Stimulated activated CD8-positive, alpha-beta memory T cell treated with anti-CD3 and anti-CD28 coated beads, Interleukin-12 subunit alpha, Interleukin-12 subunit beta, amount 100 ng/mL, for 24 hours (primary cell): ENCODE data around the gene LENG9.
A peak's percentile ranks its signal among the peaks of the same experiment; 100 is the strongest.
"Not testable (repeated sequence)": the region's sequence is repeated elsewhere in the genome, so short reads cannot be mapped to it uniquely, and the experiment has no call there.

ENCODE experiments used
- DNase-seq: peaks from one replicate; pipeline ENCODE4 v3.0.0-alpha.2; 2020; ENCODE audit errors: extremely low read depth

LENG9 gene

DNA sequence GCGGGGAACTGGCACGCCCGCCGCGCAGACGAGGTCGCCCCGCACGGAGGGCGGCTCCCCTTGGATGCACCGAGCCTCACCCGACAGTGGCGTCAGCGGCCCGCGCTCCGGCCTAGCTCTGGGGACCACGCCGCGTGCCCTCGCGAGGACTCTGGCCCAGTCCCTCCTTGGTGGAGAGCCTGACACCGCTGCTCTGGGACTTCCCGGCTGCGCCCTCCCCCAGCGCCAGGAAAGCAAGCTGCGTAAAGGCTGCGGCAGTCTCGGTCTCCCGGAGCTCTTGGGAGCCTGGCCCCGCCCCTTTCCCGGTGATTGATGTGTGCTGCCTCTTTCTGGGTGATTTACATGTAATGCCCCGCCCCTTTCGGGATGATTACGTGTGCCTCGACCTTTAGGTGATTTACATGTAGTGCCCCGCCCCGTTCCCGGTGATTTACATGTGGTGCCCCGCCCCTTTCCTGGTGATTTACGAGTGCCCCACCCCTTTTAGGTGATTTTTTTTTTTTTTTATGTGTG, at the start of gene LENG9:
LENG9 (minus strand) TSS at position 248 of the 513 bp plus-strand sequence. CDS start 252 bp downstream, outside the sequence.
- peak; percentile 91 for DNase-seq

DNA sequence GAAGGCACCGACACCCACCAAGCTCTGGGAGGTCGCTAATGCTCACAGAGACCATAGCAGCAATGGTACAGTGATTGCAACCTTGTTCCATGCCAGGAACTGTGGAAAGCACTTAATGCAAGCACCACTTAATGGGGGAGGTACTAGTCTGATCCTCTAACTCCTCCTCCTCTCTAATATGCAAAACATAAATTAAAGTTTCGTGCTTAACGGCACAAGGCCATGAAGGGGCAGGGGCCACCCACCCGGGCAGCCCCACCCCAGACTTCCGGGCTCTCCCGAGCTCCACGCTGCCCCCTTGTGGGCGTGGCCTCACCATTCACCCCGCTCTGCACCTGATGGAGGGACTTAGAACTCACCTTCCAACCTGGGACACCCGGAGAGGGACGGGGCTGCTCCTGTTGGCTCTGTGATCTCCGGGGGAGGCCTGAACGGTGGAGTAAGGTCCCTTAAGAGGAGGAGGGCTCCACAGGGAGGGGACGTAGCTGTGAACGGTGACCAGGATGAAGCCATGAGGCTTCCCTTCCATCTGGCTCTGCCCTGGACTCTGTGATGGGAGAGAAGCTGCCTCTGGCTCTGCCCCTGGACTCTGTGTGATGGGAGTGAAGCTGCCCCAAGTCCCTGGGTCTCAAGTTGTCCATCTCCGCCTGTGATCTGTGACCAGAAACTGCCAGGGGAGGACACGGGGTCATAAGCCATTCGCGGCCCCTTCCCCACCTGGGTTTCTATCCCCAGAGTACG, 45.8 kb upstream of the LENG9 start:
- DNase-seq, result not testable (repeated sequence)

DNA sequence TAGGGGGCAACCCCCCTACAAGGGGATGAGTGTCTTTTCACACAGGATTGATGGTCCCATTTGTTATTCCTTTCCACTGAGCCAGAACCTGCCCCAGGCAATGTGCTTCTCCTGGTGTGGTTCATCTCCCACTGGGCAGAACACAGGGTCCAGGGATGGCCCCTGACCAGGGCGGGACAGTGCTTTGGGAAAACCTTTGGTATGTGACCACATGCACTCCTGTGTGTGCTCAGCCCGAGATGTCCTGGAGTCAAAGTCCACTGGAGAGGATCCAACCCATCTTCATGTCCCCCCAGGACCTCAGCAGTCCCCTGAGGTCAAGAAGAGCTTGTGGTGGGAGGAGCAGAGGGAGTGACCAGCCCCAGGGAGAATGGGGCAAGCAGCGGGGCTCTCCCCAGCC, 44.9 kb upstream of the LENG9 start:
- DNase-seq, result not testable (repeated sequence)

DNA sequence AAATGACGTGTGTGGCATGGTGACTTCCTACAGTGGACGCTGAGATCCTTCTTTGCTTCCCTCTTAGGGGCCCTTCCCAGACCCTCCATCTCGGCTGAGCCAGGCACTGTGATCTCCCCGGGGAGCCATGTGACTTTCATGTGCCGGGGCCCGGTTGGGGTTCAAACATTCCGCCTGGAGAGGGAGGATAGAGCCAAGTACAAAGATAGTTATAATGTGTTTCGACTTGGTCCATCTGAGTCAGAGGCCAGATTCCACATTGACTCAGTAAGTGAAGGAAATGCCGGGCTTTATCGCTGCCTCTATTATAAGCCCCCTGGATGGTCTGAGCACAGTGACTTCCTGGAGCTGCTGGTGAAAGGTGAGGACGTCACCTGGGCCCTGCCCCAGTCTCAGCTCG, 44.2 kb upstream of the LENG9 start:
- no peak for DNase-seq

DNA sequence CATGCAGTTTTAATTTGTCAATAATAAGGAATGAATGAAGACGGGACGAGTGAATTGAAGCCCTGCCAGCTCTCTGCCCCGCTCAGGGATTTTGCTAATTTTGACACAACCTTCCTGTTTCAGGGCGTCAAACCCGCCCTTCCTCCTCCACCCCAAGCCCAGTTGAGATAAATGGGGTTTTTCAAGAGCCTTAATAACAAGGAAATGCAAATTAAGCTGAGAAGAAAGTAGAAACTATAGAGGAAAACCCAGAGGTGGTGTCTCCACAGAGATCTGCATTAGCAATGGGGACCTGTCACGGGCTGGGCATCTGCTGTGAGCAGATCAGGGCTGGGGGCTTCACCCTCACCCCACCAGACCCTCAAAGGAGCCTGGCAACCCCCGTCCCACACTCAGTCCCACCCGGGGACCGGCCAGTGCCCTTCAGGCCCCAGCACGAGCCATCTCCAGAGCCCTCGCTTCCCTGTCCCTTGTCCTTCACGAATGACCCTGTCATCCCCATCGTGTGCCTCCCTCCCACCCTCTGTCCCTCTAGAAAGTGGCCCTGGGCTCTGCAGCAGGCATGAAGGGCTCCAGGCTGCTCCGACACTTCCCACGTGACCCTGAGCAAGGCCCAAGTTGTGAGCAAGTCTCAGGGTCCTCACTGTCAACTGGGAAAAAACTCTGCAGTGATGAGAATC, 43.6 kb upstream of the LENG9 start:
- not testable (repeated sequence) for DNase-seq

DNA sequence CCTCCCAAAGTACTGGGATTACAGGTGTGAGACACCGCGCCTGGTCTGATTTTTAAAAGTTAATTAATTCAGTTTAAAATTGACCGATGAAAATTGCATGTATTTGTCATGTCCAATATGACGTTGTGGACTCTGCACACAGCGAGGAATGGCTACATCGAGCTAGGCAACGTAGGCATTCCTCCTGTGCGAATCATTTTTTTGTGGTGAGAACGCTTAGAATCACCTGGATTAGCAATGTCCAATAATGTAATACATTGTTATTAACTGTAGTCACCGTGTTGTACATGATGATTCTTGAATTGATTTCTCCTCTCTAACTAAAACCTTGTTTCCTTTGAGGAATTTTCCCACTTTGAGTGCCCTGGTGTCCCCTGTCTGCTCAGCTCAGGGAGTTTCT, 42.5 kb upstream of the LENG9 start:
- DNase-seq, result no peak

DNA sequence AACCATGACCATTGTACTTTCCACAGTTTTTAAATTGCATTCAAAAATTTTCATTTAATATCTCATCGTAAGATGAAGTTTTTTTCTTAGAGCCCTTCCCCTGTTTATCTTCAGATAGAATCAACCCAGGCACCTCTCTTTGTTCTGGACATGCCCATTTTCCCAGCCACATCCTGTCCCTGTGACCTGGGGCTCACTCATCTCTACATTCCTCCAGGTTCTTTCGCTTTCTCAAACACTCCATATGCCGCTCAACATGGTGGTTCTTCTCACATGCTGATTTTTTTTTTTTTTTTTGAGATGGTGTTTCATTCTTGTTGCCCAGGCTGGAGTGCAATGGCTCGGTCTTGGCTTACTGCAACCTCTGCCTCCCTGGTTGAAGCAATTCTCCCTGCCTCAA, 42.0 kb upstream of the LENG9 start:
- not testable (repeated sequence) for DNase-seq

DNA sequence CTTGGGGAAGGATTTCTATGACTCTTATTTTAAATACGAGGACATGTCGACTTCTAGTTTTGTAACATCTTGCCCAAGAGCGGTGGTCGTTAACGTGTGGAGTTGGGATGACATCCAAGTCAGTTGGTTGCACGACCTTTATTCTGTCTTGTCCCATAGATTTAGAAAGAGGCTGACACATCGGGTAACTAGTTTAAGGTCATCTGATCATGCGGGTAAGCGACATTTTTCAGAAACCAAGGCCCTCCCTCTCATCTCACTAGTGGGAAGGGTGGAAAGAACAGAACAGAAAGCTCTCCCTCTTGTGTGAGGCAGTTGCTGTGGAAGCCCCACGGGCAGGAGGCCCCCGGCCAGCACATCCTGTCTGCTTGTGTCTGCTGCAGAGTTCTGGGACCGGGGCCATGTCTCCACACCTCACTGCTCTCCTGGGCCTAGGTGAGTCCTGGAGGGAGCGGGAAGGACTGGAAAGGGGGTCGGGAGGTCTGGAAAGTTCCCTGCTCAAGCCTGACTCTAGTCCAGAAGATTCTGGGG, 39.0 kb upstream of the LENG9 start, which contains the start of gene LAIR2:
LAIR2 (plus strand) TSS at position 314 of the 531 bp plus-strand sequence; CDS start at position 402, 88 bp downstream.
- no peak for DNase-seq

DNA sequence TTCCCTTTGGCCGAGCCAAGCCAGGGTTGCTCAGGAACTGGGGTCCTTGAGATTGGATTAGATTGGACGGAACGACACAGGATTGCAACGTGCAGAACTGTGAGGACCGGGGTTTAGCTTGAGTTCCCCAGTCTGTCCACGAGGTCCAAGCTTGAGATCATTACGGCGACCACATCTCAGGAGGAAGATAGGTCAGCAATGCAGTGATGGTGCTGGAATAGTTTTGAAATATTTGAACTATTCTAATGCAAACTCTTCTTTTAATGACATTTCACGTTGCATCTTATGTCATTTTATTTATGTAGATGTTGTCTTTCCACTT, 34.8 kb upstream of the LENG9 start:
- DNase-seq, result not testable (repeated sequence)

DNA sequence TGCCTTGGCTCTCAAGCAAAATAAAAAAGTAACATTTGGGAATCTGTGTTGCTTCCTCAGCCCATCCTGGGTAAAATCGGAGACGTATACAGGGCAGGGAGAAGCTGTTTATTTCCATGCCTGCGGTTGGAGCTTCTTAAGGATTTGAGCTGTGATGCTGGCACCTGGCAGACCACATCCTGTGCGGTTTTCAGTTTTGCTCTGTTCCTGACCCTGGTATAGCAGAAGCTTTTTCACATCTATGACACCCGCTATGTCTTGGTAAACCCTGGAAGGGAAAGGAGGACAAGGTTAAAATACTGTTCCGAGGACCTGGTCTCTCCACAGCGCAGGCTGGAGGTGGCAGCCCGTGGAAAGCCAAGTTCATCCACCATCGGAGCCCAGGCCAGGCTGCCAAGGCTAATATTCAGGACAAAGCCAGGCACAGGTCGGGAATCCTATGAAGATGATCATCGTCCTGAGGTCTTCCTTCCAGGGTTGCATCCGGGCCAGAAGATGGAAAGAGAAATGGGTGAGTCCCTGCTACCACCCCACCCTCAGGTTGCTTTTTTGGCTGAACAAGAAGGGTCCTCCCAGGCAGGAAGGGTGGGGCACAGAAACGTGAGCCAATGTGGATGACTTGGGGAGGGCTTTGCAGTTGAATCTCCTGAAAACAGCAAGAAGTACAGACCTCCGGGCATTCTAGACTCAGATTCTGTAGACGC, 34.3 kb upstream of the LENG9 start:
- not testable (repeated sequence) for DNase-seq

DNA sequence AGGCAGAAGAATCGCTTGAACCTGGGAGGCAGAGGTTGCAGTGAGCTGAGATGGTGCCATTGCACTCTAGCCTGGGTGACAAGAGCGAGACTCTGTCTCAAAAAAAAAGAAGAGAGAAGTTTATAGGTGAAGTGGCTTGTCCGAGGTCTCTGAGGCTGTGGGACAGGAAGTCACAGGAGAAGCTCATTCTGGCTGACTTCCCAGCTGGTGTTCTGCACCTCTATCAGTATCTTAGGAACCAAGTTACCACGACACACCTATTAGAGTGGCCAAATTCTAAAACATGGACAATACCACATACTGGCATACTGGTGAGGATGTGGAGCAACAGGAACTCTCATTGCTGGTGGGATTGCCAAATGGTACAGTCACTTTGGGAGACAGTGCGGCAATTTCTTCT, 31.7 kb upstream of the LENG9 start:
- DNase-seq, result not testable (repeated sequence)

DNA sequence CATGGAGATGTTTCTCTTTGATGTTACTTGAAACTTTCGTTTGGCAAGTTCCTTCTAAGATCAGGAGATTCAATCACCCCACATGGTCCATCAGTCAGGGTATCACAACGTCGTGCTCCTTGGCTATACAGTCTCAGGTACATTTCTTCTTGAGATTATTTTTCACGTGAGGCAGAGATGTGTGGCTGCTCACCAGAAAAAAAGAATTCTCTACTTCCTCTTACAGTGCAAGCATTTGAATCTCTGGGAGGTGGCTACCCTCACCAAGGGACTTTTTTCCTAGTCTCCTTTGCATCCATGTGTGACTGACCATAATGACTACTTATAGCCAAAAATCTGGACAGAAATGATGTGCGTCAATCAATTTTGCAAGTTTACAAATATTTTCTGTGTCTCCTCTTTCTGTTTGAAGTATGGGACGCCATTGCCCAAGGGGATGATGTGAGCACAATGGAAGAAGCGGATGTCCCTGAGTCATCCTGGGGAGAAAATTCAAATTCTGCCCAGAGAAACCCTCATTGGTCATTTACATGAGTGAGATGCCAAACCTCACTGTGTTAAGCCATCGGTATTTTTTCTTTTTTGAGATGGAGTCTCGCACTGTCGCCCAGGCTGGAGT, 30.5 kb upstream of the LENG9 start:
- DNase-seq, result no peak

DNA sequence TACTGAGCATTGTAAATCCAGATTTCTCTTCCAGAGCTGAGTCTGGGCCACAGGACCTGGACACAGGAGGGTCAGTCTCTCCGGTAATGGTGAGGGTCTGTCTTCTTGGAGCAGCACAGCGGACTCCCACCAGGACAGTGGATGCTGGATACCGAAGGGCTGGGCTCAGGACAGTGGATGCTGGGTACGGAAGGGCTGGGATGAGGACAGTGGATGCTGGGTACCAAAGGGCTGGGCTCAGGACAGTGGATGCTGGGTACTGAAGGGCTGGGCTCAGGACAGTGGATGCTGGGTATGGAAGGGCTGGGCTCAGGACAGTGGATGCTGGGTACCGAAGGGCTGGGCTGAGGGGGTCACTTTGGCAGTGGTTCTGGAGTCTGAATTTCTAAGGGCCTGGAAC, 29.5 kb upstream of the LENG9 start:
- DNase-seq, result not testable (repeated sequence)

DNA sequence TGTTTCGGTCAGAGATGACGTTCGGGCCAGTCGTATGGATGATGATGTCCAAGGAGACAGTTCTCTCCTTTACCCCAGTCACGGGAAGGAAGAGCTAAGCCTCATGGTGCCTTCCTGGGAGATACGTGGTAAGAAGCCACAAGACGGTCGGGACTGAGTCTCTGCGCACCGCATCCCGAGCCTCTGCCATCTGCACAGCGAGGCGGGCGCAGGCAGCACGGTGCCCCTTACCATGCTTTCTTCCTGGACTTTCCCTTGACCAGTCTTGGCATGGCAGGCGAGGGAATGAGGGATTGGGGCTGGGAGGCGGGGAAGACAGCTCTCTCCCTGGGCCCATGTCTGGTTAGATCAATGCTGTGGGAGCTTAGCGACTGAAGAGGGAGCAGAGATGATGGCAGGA, 29.0 kb upstream of the LENG9 start:
- no peak for DNase-seq

DNA sequence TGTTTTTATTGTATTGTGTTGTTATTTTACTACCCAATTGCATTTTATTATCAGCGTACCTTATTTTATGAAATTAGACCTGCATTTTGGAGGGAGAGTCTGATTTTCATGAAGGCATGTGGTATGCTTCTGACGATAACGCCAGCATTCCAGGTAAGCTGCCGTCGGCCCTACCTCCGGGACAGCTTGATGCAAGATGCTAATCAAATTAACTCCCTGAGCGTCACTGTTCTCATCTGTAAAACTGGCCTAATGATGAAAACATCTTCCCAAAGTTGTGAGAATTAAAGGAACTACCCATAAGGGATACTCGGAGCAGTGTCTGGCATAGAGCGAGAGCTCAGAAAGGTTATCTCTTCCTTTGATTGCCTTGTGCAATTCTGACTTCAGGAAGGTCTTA, 26.2 kb upstream of the LENG9 start:
- no peak for DNase-seq

DNA sequence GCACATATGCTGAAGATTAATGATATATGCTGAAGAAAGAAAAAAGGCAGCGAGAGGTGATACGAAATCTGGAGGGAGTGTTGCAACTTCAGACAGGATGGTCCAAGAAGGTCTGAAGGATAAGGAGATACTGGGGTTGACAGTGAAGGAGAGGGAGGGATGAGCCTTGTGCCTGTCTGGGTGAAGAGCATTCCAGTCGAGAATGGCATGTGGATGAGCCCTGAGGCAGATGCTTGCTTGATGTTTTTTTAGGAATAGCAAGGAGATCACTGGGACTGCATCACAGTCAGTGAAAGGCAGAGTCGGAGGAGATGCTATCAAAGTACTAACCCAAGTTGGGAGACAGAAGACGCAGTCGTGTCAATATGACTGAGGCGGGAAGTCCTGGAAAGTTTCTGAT, 25.8 kb upstream of the LENG9 start:
- DNase-seq, result no peak

DNA sequence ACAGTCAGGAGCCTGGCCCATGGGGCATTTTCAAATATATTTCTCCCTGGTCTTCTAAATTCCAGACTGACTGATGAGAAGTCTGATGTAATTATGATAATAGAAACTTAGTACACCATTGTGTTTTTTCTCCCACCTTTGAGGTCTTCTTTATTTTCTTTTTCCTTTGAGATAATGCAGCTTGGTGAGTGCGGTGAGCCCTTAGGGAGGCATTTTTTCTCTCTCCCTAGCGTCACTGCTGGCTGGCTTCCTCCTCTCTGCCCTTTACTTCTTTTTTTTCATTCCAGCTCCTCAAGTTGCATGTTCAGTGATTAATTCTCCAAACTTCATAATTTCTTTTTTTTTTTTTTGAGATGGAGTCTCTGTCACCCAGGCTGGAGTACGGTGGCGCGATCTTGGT, 22.3 kb upstream of the LENG9 start:
- DNase-seq, result no peak

DNA sequence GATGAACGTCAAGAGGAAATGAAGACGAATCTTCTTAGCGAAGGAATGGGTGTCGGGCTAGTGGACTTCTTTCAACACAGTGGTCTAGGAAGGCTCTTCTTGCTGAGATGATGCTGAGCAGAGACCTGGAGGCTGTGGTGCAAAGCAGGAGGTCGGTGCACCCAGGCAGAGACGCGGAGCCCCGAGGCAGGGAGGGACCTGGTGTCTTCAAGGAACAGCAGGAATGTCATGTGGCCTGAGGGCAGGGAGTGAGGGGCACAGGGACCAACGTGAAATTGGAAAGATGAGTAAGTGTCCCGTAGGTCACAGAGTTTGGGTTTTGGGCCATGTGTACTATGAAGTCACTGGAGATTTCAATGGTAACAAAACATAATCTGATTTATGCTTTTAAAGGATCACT, 20.9 kb upstream of the LENG9 start:
- DNase-seq, result no peak

DNA sequence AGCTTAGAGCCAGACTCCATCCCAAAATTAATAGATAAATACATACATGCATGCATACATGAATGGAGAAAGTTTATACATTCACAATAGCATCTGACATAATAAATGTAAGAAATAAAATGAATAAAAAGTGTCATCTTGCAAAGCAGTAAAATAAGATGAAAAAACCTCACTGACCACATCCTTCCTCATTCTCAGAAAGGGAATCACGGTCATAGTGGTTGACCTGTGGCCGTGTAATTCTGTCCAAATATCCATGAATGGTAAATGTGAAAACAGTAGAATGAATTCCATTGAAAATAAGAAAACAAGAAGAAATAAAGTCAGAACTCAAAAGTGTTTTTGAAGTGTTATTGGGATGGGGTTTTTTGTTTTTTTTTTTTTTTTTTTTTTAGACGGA, 19.3 kb upstream of the LENG9 start:
- DNase-seq, result no peak

DNA sequence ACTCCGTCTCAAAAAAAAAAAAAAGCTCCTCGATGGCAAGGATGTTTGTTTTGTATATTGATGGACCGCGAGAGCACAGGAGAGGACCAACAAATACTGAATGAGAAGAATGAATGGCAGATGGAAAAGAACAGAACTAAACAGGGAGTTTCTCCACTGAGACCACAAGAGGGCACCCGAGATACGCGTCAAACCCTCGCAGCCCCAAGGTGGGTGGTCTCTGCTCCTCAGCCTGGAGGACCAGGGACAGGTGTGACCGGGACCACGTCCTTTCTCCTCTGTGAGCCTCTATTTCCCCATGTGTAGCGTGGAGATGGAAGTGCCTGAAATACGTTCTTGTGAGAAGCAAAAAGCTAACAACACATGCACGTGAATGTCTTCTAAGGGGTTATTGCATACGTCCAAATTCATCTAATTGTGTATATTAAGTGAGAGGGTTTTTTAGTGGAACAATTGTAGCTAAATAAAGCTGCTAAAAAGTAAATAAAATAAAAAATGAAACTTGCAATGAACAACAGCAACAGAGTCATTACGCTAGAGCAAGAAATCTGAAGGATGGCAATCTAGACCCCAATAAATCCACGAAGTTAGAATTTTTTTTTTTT, 17.9 kb upstream of the LENG9 start:
- no peak for DNase-seq

DNA sequence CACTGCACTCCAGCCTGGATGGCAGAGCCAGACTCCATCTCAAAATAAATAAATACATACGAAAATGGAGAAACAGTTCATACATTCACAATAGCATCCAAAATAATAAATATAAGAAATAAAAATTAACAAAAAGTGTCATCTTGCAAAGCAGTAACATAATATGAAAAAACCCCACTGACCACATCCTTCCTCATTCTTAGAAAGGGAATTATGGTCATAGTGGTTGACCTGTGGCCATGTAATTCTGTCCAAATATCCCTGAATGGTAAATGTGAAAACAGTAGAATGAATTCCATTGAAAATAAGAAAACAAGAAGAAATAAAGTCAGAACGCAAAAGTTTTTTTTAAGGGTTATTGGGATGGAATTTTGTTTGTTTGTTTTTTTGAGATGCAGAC, 16.5 kb upstream of the LENG9 start:
- no peak for DNase-seq
